Activated CD4-positive, alpha-beta T cell treated with anti-CD3 and anti-CD28 coated beads for 36 hours (primary cell): ENCODE measurements around the gene PLEKHG1. TPM values are rescaled to one million over a fixed set of nuclear protein-coding genes. Genes with fewer than 3 reads are reported as not detected.

Experiments
- ATAC-seq: fragments of 200-7000 bp; cut with Tn5 transposase; one replicate; pipeline ENCODE4 v1.10.0; 2021; ENCODE audit warnings: mild to moderate bottlenecking, moderate library complexity
- CTCF ChIA-PET: fragments of 350-600 bp; sonication (Branson Sonifier 250); formaldehyde crosslinking; loops from one replicate; lab custom pipeline; 2021; ENCODE audit warnings: antibody characterized with exemption; lab: Charles Lee
- POLR2A ChIA-PET: fragments of 350-600 bp; sonication (Branson Sonifier 250); formaldehyde crosslinking; loops from one replicate; lab custom pipeline; 2021; ENCODE audit warnings: antibody characterized with exemption, inconsistent platforms; lab: Charles Lee
- DNase-seq: peaks from one replicate; pipeline ENCODE4 v3.0.0-alpha.2; 2020
- H3K27ac Mint-ChIP-seq: one replicate; pipeline ENCODE4 v1.8.0; 2021; ENCODE audit warnings: mixed read lengths
- H3K27me3 Mint-ChIP-seq: one replicate; pipeline ENCODE4 v1.8.0; 2021; ENCODE audit warnings: mixed read lengths
- H3K36me3 Mint-ChIP-seq: one replicate; pipeline ENCODE4 v1.8.0; 2021; ENCODE audit warnings: low read depth, mixed read lengths
- H3K4me1 Mint-ChIP-seq: one replicate; pipeline ENCODE4 v1.8.0; 2021; ENCODE audit warnings: mixed read lengths
- H3K4me3 Mint-ChIP-seq: one replicate; pipeline ENCODE4 v1.8.0; 2021; ENCODE audit warnings: mild to moderate bottlenecking, moderate library complexity, mixed read lengths
- H3K9me3 Mint-ChIP-seq: one replicate; pipeline ENCODE4 v1.8.0; 2021; ENCODE audit warnings: low read depth, mixed read lengths
- intact Hi-C, 2 experiments: fragments of 100-400 bp; cut with DNase I in 1 of 2; cut with micrococcal nuclease in 1 of 2; formaldehyde crosslinking; loops; one replicate each; pipeline versions ENCODE4 v1.14.2 to v1.15.1; 2022 to 2024; cut with DNase I, micrococcal nuclease
- total RNA-seq, 2 experiments: library from RNA; stranded (reverse); gene quantifications; one replicate each; pipeline ENCODE4 v1.2.3, GENCODE V29; 2021

The PLEKHG1 gene
- total RNA-seq, 2 experiments from 2014 or later: 8.2 to 11.6 TPM

DNA sequence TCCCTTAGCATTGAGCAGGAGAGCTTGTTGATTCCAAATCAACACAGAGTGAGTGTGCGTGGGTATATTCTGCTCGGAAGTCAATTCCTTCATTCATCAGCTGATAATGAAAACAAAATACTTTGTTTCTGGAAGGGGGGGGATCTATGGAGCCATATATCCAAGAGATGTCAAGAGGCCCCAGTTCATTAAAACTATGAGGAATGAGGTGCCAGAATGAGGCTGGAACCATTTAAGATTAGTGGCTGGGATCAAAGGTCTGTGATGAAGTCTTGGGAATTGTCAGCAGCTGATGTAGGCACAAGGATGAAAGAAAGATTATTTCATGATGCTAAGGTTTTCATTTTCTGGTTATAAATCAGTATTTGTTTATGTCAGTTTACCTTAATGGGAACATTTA lies 30.5 kb upstream of the PLEKHG1 start:
- no peaks in the 10 kb centered on the region for H3K36me3 Mint-ChIP-seq
- POLR2A ChIA-PET: no interaction called here
- DNase-seq (no peak), ATAC-seq (no peak)
- no peaks in the 10 kb centered on the region for H3K9me3 Mint-ChIP-seq
- intact Hi-C loops: no loop called here
- no peaks in the 10 kb centered on the region for H3K4me1 Mint-ChIP-seq
- no peak overlapping the region for H3K4me3 Mint-ChIP-seq
- CTCF ChIA-PET: interaction anchor here (1.0 kb wide), 1 partner anchor 86 kb away, joined by 3 read pairs; no protein-coding TSS in a partner anchor
- peaks cover 36% of the 10 kb centered on the region for H3K27me3 Mint-ChIP-seq
- no peak overlapping the region for H3K27ac Mint-ChIP-seq

DNA sequence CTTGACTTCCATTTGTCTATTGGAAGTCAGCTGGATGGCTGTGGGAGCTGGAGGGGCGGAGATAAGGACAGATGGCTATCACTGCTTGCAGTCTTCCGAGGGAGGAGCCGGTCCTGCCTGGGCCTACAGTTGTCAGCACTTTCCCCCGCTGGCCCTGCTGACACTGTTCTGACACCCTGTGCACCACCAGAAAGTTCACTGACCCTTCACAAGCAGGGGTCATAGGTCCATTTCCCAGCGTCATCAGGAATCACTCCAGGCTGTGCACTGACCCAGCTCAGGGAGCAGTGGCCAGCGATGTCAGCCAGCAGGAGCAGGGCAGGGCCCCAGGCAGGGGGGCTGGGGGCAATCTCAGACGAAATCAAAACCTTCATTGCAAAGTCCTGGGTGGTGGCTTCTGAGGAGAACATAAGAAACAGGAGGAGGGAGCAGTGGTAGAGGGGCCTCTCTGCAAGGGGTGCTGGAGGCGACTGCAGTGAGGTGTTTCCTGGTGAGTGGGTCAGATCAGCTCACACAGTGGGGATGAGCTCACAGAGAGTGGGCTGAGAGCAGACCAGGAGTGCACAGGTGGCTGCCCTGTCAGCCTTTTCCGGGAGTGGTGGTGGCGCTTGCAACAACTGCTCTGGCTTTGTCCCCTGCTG lies 26.5 kb upstream of the PLEKHG1 start:
- ATAC-seq: no peak
- Mint-ChIP-seq H3K36me3 (no peaks in the 10 kb centered on the region), H3K4me3 (no peak overlapping the region), H3K27me3 (peaks cover 37% of the 10 kb centered on the region), H3K9me3 (no peaks in the 10 kb centered on the region), H3K4me1 (peaks cover 4% of the 10 kb centered on the region), H3K27ac (no peak overlapping the region)
- peak; percentile 8 for DNase-seq
- intact Hi-C loops: no loop called here
- POLR2A ChIA-PET: no interaction called here
- CTCF ChIA-PET: interaction anchor here (0.5 to 0.6 kb wide), 2 partner anchors 53 to 81 kb away, joined by 3 read pairs; no protein-coding TSS in a partner anchor

DNA sequence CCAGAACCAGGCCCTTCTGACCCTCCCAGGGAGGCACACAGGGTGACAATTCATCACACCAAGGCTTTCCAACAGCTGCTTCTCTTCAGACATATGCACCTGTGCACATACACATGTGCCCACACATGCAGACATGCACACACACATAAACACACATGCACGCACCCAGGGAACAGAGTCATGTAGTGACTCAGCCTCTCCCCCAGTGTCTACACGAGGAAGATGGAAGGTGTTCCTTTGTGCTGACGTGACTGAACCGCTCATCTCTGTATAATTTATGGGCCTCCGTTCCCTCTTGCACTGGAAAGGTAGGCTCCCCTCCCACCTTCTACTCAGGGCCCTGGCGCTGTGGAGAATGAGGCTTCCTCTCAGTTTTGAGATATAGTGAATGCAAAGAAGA lies 23.8 kb upstream of the PLEKHG1 start:
- Mint-ChIP-seq H3K36me3 (no peaks in the 10 kb centered on the region), H3K27me3 (peaks cover 31% of the 10 kb centered on the region), H3K9me3 (no peaks in the 10 kb centered on the region), H3K27ac (no peak overlapping the region), H3K4me1 (peaks cover 4% of the 10 kb centered on the region), H3K4me3 (no peak overlapping the region)
- ChIA-PET CTCF (no interaction called here), POLR2A (no interaction called here)
- ATAC-seq (no peak), DNase-seq (no peak)
- intact Hi-C loops: no loop called here

DNA sequence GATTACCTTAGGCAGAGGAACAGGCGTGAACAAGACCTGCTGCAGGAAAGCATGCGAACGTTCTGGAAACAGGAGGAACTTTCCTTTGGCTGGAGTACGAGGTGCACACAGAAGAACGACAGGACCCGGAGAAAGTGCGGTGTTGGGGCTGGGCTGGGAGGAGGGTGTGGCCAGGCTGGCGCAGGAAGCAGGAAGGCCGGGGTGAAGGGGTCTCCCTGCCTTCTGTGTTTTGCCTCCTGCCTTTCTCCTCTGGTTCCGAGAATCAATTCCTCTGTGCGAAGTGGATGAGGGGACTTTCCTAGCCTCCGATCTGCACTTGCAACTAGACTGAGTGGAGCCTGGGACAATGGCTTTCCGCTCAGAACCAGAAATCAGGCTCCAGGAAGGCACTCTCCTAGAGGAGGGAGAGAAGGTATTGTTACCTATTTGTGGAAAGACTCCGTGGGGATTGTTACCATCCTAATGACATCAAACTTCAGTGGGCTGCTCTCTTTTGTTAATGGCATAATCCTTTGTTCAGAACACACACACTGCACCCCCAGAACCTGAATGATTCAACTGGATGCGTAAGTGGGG lies 22.9 kb upstream of the PLEKHG1 start:
- no peaks in the 10 kb centered on the region for H3K9me3 Mint-ChIP-seq
- intact Hi-C loops: no loop called here
- DNase-seq (no peak), ATAC-seq (no peak)
- no peaks in the 10 kb centered on the region for H3K36me3 Mint-ChIP-seq
- H3K27ac Mint-ChIP-seq: no peak overlapping the region
- no peak overlapping the region for H3K4me3 Mint-ChIP-seq
- CTCF ChIA-PET: no interaction called here
- POLR2A ChIA-PET: no interaction called here
- H3K27me3 Mint-ChIP-seq: peaks cover 26% of the 10 kb centered on the region
- peaks cover 4% of the 10 kb centered on the region for H3K4me1 Mint-ChIP-seq

DNA sequence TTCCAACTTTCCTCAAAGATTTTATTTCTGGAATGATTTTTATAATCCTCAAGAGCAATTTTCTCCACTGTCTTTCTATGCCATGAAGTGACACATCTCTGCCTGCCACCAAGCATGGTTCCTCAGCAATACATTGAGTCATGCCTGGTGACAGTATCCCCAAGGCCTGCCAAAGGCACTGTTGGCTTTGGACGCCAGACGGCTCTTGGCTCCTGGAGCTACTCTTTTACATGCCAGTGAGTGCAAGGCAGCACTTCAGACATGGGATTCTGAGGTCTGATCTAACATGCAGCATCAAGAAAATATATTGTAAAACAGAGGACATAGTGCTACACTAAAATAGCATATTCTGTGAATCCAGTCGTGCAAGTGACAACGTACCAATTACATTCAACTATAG lies 20.1 kb upstream of the PLEKHG1 start:
- no peak for DNase-seq
- no peak for ATAC-seq
- Mint-ChIP-seq H3K9me3 (no peaks in the 10 kb centered on the region), H3K36me3 (no peaks in the 10 kb centered on the region), H3K4me1 (peaks cover under 1% of the 10 kb centered on the region), H3K27ac (no peak overlapping the region), H3K4me3 (no peak overlapping the region), H3K27me3 (peaks cover 6% of the 10 kb centered on the region)
- intact Hi-C loops: no loop called here
- ChIA-PET CTCF (no interaction called here), POLR2A (no interaction called here)

DNA sequence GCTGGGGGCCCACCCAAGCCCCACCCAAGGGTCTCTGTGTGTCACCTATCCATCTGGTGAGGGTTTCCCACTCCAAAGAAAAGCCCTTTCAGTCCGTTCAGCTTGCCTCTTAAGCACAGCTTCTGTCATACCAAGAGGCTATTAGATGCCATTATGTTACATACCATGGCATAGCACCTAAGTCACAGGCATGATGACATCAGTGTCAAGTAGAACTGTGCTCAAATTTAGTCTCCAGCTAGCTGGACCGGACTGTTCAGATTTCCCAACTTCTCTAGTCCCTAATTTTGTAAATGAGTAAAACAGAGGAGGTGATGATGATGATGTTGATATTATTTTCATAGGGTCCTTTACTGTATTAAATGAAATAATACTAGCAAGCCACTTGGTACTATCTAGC lies 19.2 kb upstream of the PLEKHG1 start:
- Mint-ChIP-seq H3K4me3 (no peak overlapping the region), H3K9me3 (no peaks in the 10 kb centered on the region), H3K4me1 (no peaks in the 10 kb centered on the region), H3K27me3 (peaks cover 5% of the 10 kb centered on the region), H3K27ac (no peak overlapping the region), H3K36me3 (no peaks in the 10 kb centered on the region)
- ChIA-PET CTCF (no interaction called here), POLR2A (no interaction called here)
- intact Hi-C loops: no loop called here
- ATAC-seq (no peak), DNase-seq (no peak)

DNA sequence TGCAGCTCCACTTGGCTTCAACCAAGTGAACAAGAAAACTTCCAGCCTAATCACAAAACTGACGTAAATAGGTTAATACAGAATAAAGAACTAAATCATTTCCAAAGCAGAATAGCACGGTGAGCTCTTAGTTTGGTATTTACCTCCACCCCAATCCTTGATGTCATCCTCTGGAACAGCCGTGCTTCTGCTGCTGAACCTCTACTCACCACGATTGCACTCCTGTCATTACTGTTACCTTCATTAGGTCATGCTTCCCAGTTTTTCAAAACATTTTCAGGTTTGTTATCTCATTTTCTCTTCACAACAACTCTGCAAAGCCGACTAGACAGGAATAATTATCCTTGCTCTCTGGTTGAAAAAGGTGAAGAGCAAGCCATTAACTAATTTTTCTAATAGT lies 15.6 kb upstream of the PLEKHG1 start:
- H3K4me3 Mint-ChIP-seq: no peak overlapping the region
- ChIA-PET CTCF (no interaction called here), POLR2A (no interaction called here)
- intact Hi-C loops: no loop called here
- H3K27ac Mint-ChIP-seq: no peak overlapping the region
- DNase-seq: no peak
- no peak for ATAC-seq
- no peaks in the 10 kb centered on the region for H3K4me1 Mint-ChIP-seq
- H3K27me3 Mint-ChIP-seq: peaks cover 2% of the 10 kb centered on the region
- no peaks in the 10 kb centered on the region for H3K9me3 Mint-ChIP-seq
- H3K36me3 Mint-ChIP-seq: no peaks in the 10 kb centered on the region

DNA sequence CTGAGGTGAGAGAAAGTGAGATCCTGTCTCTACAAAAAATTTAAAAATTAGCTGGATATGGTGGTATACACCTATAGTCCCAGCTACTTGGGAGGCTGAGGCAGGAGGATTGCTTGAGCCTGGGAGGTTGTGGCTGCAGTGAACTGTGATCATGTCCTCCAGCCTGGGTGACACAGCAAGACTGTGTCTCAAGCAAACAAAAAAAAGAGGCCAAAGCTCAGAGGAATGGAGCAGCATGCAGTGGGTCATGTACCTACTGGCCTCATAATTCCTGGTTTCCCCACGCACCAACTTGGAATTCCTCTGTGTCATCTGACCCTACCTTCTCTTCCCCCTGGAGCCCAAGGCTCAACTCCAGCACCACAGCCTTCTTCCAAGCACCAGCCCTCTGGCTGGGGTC lies 15.1 kb upstream of the PLEKHG1 start:
- ChIA-PET CTCF (interaction anchor here (1.0 kb wide), 1 partner anchor 504 kb away, joined by 4 read pairs; no protein-coding TSS in a partner anchor), POLR2A (no interaction called here)
- Mint-ChIP-seq H3K4me1 (no peaks in the 10 kb centered on the region), H3K9me3 (no peaks in the 10 kb centered on the region), H3K4me3 (no peak overlapping the region), H3K27me3 (peaks cover 2% of the 10 kb centered on the region), H3K27ac (no peak overlapping the region), H3K36me3 (no peaks in the 10 kb centered on the region)
- ATAC-seq: no peak
- no peak for DNase-seq
- intact Hi-C loops: no loop called here

DNA sequence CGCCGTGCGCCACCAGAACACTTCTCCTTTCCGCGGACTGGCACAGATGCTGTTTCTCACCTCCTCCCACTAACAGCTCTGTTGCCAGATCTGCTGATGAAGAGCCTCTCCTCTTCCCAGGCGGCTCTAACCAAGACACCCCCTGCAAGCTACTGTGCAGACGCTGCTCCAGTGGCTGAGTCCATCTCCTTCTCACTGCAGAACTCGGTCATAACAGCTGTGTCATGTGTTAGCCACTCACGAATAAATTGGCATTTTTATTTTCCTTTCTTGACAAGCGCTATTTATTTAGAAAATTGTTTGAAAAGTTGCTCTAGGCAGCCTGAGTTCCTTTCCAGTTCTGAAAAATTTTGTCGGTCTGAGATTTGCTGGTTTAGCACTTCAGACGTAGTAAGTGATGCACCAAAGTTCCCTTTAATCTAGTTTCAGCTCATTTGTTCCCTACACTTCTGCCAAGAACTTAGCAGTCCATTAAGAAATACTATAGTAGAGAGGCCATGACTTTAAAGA lies 12.8 kb upstream of the PLEKHG1 start:
- POLR2A ChIA-PET: no interaction called here
- DNase-seq: no peak
- ATAC-seq: no peak
- intact Hi-C loops: no loop called here
- Mint-ChIP-seq H3K27me3 (peaks cover 4% of the 10 kb centered on the region), H3K4me3 (no peak overlapping the region), H3K9me3 (no peaks in the 10 kb centered on the region), H3K4me1 (no peaks in the 10 kb centered on the region), H3K27ac (no peak overlapping the region), H3K36me3 (no peaks in the 10 kb centered on the region)
- CTCF ChIA-PET: no interaction called here

DNA sequence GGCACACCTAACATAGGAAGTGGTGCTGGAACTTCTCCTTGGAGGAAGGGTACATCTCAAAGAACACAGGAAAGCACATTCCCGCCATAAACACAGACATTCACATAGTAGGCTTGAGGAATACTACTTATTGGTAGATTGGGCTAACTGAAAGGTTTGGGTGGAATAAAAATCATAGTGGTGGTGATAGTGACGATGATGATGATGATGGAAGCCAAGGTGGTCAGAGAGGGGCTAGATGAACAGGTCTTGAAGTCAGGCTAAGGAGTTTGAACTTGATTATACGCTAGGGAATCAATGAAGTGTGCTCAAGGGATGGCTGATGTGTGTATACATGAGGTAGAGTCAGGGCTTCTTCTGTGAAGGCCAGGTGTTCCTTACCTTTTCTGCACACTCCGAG lies 12.0 kb upstream of the PLEKHG1 start:
- H3K4me3 Mint-ChIP-seq: no peak overlapping the region
- ATAC-seq: no peak

DNA sequence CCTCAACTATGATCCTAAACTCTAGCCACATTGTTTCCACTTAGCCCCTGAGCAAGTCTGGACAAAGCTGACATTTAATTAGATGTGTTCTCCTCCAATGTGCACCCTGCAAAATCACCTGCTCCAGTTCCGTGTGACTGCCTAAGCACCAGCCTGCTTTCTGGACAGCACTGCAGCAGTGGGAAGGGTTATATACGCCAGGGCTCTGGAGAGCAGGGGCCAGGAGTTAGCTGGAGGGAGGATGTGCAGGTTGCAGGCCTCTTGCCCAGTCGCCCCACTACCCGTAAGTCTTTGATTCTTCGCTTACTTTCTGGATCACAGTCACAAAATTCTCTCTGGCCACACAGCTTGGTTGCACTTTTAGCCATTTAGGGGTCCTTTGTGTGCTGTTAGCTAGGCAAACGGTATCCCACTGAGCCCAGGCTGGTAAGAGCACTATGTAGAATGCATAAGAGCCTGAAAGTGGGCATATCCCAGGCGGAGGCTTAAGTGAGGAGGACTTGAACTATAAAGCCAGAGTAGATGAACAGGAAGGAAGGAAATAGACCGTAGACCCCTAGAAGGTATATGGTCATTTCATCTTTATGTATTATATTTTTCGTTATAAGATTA lies 10.7 kb upstream of the PLEKHG1 start:
- intact Hi-C loops: no loop called here
- POLR2A ChIA-PET: no interaction called here
- H3K4me3 Mint-ChIP-seq: no peak overlapping the region

More for the DNA sequence above, 12.0 kb upstream of the PLEKHG1 start:
- Mint-ChIP-seq H3K27me3 (peaks cover 8% of the 10 kb centered on the region), H3K27ac (no peak overlapping the region), H3K9me3 (no peaks in the 10 kb centered on the region), H3K36me3 (no peaks in the 10 kb centered on the region), H3K4me1 (no peaks in the 10 kb centered on the region)
- CTCF ChIA-PET: interaction anchor here (1.8 kb wide), 1 partner anchor 10 kb away, joined by 4 read pairs; no protein-coding TSS in a partner anchor
- intact Hi-C loops: no loop called here
- DNase-seq: no peak
- POLR2A ChIA-PET: no interaction called here

DNA sequence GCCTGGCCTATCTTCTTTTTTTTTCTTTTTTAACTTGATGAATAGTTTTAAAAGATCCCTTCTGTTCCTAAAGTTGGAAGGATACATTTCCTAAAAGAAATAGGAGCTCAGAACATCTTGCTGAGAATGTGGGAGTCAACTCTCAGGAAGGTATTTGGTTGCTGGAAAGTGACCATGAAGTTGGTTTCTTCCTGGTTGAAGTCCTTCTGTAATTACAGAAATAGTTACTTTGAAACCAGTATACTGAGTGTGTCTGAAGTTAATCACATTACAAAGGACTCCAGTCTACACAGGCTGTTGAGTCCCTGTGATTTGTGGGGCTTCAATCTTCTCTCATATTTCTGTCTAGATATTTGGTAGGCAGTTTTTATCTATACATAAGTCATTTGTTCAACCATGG lies 9.8 kb upstream of the PLEKHG1 start:
- Mint-ChIP-seq H3K4me1 (no peaks in the 10 kb centered on the region), H3K27me3 (peaks cover 8% of the 10 kb centered on the region), H3K9me3 (no peaks in the 10 kb centered on the region), H3K4me3 (no peak overlapping the region), H3K36me3 (no peaks in the 10 kb centered on the region), H3K27ac (no peak overlapping the region)
- DNase-seq (no peak), ATAC-seq (no peak)
- intact Hi-C loops: loop anchor here in 1 of 2 experiments (10.0 kb wide), 2 partner anchors 585 to 785 kb away; no protein-coding TSS in a partner anchor
- ChIA-PET POLR2A (no interaction called here), CTCF (no interaction called here)

More for the DNA sequence above, 10.7 kb upstream of the PLEKHG1 start:
- CTCF ChIA-PET: interaction anchor here (1.8 kb wide), 1 partner anchor 9 kb away, joined by 4 read pairs; no protein-coding TSS in a partner anchor
- H3K27me3 Mint-ChIP-seq: peaks cover 8% of the 10 kb centered on the region
- H3K9me3 Mint-ChIP-seq: no peaks in the 10 kb centered on the region
- no peak overlapping the region for H3K27ac Mint-ChIP-seq
- no peaks in the 10 kb centered on the region for H3K36me3 Mint-ChIP-seq
- no peak for DNase-seq
- H3K4me1 Mint-ChIP-seq: no peaks in the 10 kb centered on the region
- no peak for ATAC-seq
